PC-3 (cell line): ENCODE results near the gene TP53RK. TPM values are rescaled to one million over a fixed set of nuclear protein-coding genes. Genes with fewer than 3 reads are reported as not detected.
A peak's percentile ranks its signal among the peaks of the same experiment; 100 is the strongest.

Source experiments
- ATAC-seq: fragments of 200-7000 bp; cut with Tn5 transposase; 2 replicates; pipeline ENCODE4 v1.9.1; 2020; ENCODE audit warnings: mild to moderate bottlenecking, moderate library complexity
- BruUV-seq: library from RNA; stranded (reverse); fragments of 400-500 nt; replicated peaks from 2 replicates; lab custom pipeline; 2021; lab: Mats Ljungman, UMichigan
- CTCF ChIA-PET: fragments of 300-600 bp; sonication (Branson Sonifier 250); formaldehyde crosslinking; loops from one replicate; lab custom pipeline; 2022; ENCODE audit warnings: antibody characterized with exemption; lab: Charles Lee
- POLR2A ChIA-PET: fragments of 300-600 bp; sonication (Branson Sonifier 250); formaldehyde crosslinking; loops from one replicate; lab custom pipeline; 2022; ENCODE audit warnings: antibody characterized with exemption; ENCODE audit not compliant: unreplicated experiment; lab: Charles Lee
- DNase-seq: peaks from one replicate; pipeline ENCODE4 v3.0.0-alpha.2; 2015
- H2AFZ ChIP-seq: fragments of 300-600 bp; sonication (generic); 2 replicates; pipeline ENCODE4 v1.6.0; 2016; ENCODE audit warnings: antibody characterized with exemption, low read length
- H3F3A ChIP-seq: fragments of 300-600 bp; sonication (generic); one replicate; pipeline ENCODE4 v1.6.0; 2017; ENCODE audit warnings: antibody characterized with exemption, low read length, control low read depth, mild to moderate bottlenecking; ENCODE audit not compliant: unreplicated experiment
- H3K27ac ChIP-seq: fragments of 300-600 bp; sonication (generic); 2 replicates; pipeline ENCODE4 v1.5.1; 2016; ENCODE audit warnings: mild to moderate bottlenecking, low read length
- H3K27me3 ChIP-seq: fragments of 300-600 bp; sonication (generic); 2 replicates; pipeline ENCODE4 v1.6.1; 2016; ENCODE audit warnings: low read length, mixed read lengths
- H3K36me3 ChIP-seq: fragments of 300-600 bp; sonication (generic); 2 replicates; pipeline ENCODE4 v1.6.1; 2016; ENCODE audit warnings: low read depth, mixed run types, low read length, mixed read lengths
- H3K4me1 ChIP-seq: fragments of 300-600 bp; sonication (generic); 2 replicates; pipeline ENCODE4 v1.5.1; 2016; ENCODE audit warnings: low read length; ENCODE audit not compliant: insufficient read depth
- H3K4me2 ChIP-seq: fragments of 300-600 bp; sonication (generic); 2 replicates; pipeline ENCODE4 v1.6.0; 2016; ENCODE audit warnings: low read length
- H3K4me3 ChIP-seq: fragments of 300-600 bp; sonication (generic); 2 replicates; pipeline ENCODE4 v1.5.1; 2016; ENCODE audit warnings: mild to moderate bottlenecking, low read length, mixed read lengths
- H3K79me2 ChIP-seq: fragments of 300-600 bp; sonication (generic); 2 replicates; pipeline ENCODE4 v1.6.1; 2017; ENCODE audit warnings: low read length, mixed read lengths
- H3K9ac ChIP-seq: fragments of 300-600 bp; sonication (generic); 2 replicates; pipeline ENCODE4 v1.6.0; 2016; ENCODE audit warnings: mild to moderate bottlenecking, low read length
- H3K9me2 ChIP-seq: fragments of 300-600 bp; sonication (generic); replicated peaks from 2 replicates; pipeline ENCODE4 v1.6.1; 2016; ENCODE audit warnings: mixed run types, low read length, mixed read lengths
- H3K9me3 ChIP-seq: fragments of 300-600 bp; sonication (generic); 2 replicates; pipeline ENCODE4 v1.6.1; 2016; ENCODE audit warnings: low read length, mixed read lengths
- H4K20me1 ChIP-seq: fragments of 300-600 bp; sonication (generic); 2 replicates; pipeline ENCODE4 v1.6.1; 2016; ENCODE audit warnings: low read length, mixed read lengths
- CTCF ChIP-seq: fragments of 300-600 bp; sonication (generic); conservative IDR thresholded peaks from 2 replicates; pipeline ENCODE4 v1.5.1; 2017; ENCODE audit warnings: antibody characterized with exemption, low read depth, mild to moderate bottlenecking, low read length
- EZH2 ChIP-seq: fragments of 300-600 bp; sonication (generic); IDR thresholded peaks from one replicate; pipeline ENCODE4 v1.6.1; 2017; ENCODE audit warnings: antibody characterized with exemption, mild to moderate bottlenecking, low read length; ENCODE audit not compliant: unreplicated experiment
- EZH2phosphoT487 ChIP-seq: fragments of 300-600 bp; sonication (generic); IDR thresholded peaks from 2 replicates; pipeline ENCODE4 v1.6.1; 2018; ENCODE audit warnings: mild to moderate bottlenecking, antibody characterized with exemption, low read length, borderline replicate concordance
- intact Hi-C: fragments of 100-400 bp; cut with micrococcal nuclease; formaldehyde crosslinking; loops from 2 replicates; pipeline ENCODE4 v1.9.0; 2023
- total RNA-seq: library from RNA; depleted of rRNA; stranded (reverse); fragments of >200 nt; gene quantifications from 2 replicates; pipeline ENCODE4 v1.2.3, GENCODE V29; 2014

The TP53RK gene
- total RNA-seq, 1 experiment from 2014 or later, result 41.4 TPM

- TF ChIP-seq EZH2 (no peak), EZH2phosphoT487 (no peak), CTCF (peak; percentile 92)
- Histone ChIP-seq H3K27ac (no peak overlapping the region), H3K79me2 (peaks cover 18% of the 10 kb centered on the region), H4K20me1 (0 out of 2 replicates have a peak, but pooled peaks cover 6% of the 10 kb centered on the region), H3K36me3 (peaks cover 13% of the 10 kb centered on the region), H3K4me1 (no peaks in the 10 kb centered on the region), H2AFZ (no peak overlapping the region), H3K9me2 (no peaks in the 10 kb centered on the region), H3K4me2 (no peak overlapping the region), H3F3A (no peaks in the 10 kb centered on the region), H3K27me3 (no peaks in the 10 kb centered on the region), H3K4me3 (no peak overlapping the region), H3K9me3 (no peaks in the 10 kb centered on the region), H3K9ac (no peak overlapping the region)
- intact Hi-C loops, result loop anchor here (1.0 to 2.0 kb wide), 2 partner anchors 118 to 160 kb away; no protein-coding TSS in a partner anchor
- DNase-seq (peak; percentile 87), ATAC-seq (peak; percentile 69)
- CTCF ChIA-PET, result interaction anchor here (0.7 kb wide), 1 partner anchor 9 kb away, joined by 5 read pairs; no protein-coding TSS in a partner anchor
- POLR2A ChIA-PET, result no interaction called here
- no TSS peak for BruUV-seq
Measured at GRCh38 chr20:46681032-46681854, 8.0 kb downstream of the TP53RK start.

GRCh38 chr20:46680684-46681031 is 8.6 kb downstream of the TP53RK start:
- Histone ChIP-seq H3K79me2 (peaks cover 12% of the 10 kb centered on the region), H3F3A (no peaks in the 10 kb centered on the region), H3K9me3 (no peaks in the 10 kb centered on the region), H3K27ac (no peak overlapping the region), H3K4me3 (no peak overlapping the region), H3K27me3 (no peaks in the 10 kb centered on the region), H2AFZ (no peak overlapping the region), H3K9me2 (no peaks in the 10 kb centered on the region), H3K4me2 (no peak overlapping the region), H3K36me3 (peaks cover 9% of the 10 kb centered on the region), H3K4me1 (no peaks in the 10 kb centered on the region), H4K20me1 (0 out of 2 replicates have a peak, but pooled peaks cover 6% of the 10 kb centered on the region), H3K9ac (no peak overlapping the region)
- ChIA-PET CTCF (interaction anchor here (0.7 kb wide), 1 partner anchor 9 kb away, joined by 5 read pairs; no protein-coding TSS in a partner anchor), POLR2A (no interaction called here)
- no TSS peak for BruUV-seq
- ATAC-seq, result no peak
- intact Hi-C loops, result loop anchor here (1.0 to 2.0 kb wide), 2 partner anchors 118 to 159 kb away; no protein-coding TSS in a partner anchor
- DNase-seq, result no peak
- TF ChIP-seq EZH2phosphoT487 (no peak), CTCF (no peak), EZH2 (no peak)

GRCh38 chr20:46678516-46678915 is 10.7 kb downstream of the TP53RK start:
- no peak overlapping the region for H2AFZ ChIP-seq
- ATAC-seq (no peak), DNase-seq (no peak)
- no peaks in the 10 kb centered on the region for H3K79me2 ChIP-seq
- ChIA-PET CTCF (no interaction called here), POLR2A (no interaction called here)
- no peaks in the 10 kb centered on the region for H3K27me3 ChIP-seq
- H3K27ac ChIP-seq, result no peak overlapping the region
- no peaks in the 10 kb centered on the region for H3F3A ChIP-seq
- no peaks in the 10 kb centered on the region for H3K9me2 ChIP-seq
- no peaks in the 10 kb centered on the region for H3K9me3 ChIP-seq
- H3K4me1 ChIP-seq, result no peaks in the 10 kb centered on the region
- no peaks in the 10 kb centered on the region for H3K36me3 ChIP-seq
- intact Hi-C loops, result no loop called here
- H3K4me2 ChIP-seq, result no peak overlapping the region
- TF ChIP-seq EZH2phosphoT487 (no peak), EZH2 (no peak), CTCF (no peak)
- no TSS peak for BruUV-seq
- H4K20me1 ChIP-seq, result no peaks in the 10 kb centered on the region
- no peak overlapping the region for H3K9ac ChIP-seq
- H3K4me3 ChIP-seq, result no peak overlapping the region
